ENCODE results near the gene NUP153. TPM values are rescaled to one million over a fixed set of nuclear protein-coding genes. Genes with fewer than 3 reads are reported as not detected.
"Not testable (repeated sequence)": the region's sequence is repeated elsewhere in the genome, so short reads cannot be mapped to it uniquely, and the experiment has no call there.

The NUP153 gene
- total and polyA plus RNA-seq, 5 experiments from 2014 or later: 2.9 to 62.0 (median 3.5) TPM

GRCh38 chr6:17728551-17729222 is 22.0 kb upstream of the NUP153 start:
- no peaks in the 10 kb centered on the region for H3K36me3 Mint-ChIP-seq
- DNase-seq (no peak), ATAC-seq (no peak)
- POLR2A ChIA-PET: no interaction called here
- H3K4me3 Mint-ChIP-seq: no peak overlapping the region
- no peak overlapping the region for H3K27ac Mint-ChIP-seq
- no peaks in the 10 kb centered on the region for H3K4me1 Mint-ChIP-seq
- H3K9me3 Mint-ChIP-seq: no peaks in the 10 kb centered on the region
- H3K27me3 Mint-ChIP-seq: peaks cover 0 to 2% (median 0%) of the 10 kb centered on the region in 5 donors

- ATAC-seq: no peak
Observed at GRCh38 chr6:17725083-17725482, 18.4 kb upstream of the NUP153 start.

GRCh38 chr6:17724341-17724740 is 17.6 kb upstream of the NUP153 start:
- H3K9me3 Mint-ChIP-seq: no peaks in the 10 kb centered on the region
- ATAC-seq: no peak
- POLR2A ChIA-PET: no interaction called here
- H3K4me3 Mint-ChIP-seq: no peak overlapping the region
- H3K36me3 Mint-ChIP-seq: no peaks in the 10 kb centered on the region
- H3K27me3 Mint-ChIP-seq: peaks cover 0 to 10% (median 3%) of the 10 kb centered on the region in 5 donors
- H3K27ac Mint-ChIP-seq: no peak overlapping the region
- DNase-seq: no peak
- H3K4me1 Mint-ChIP-seq: no peaks in the 10 kb centered on the region

More at GRCh38 chr6:17725083-17725482, 18.4 kb upstream of the NUP153 start:
- POLR2A ChIA-PET: interaction anchor here (0.7 kb wide), 1 partner anchor 17 kb away, joined by 3 read pairs; no protein-coding TSS in a partner anchor
- Mint-ChIP-seq H3K27ac (no peak overlapping the region), H3K9me3 (no peaks in the 10 kb centered on the region), H3K36me3 (no peaks in the 10 kb centered on the region), H3K4me1 (no peaks in the 10 kb centered on the region), H3K27me3 (peaks cover 0 to 10% (median 3%) of the 10 kb centered on the region in 5 donors), H3K4me3 (no peak overlapping the region)
- DNase-seq: no peak

GRCh38 chr6:17721671-17722070 is 14.9 kb upstream of the NUP153 start:
- DNase-seq (no peak), ATAC-seq (no peak)
- no peaks in the 10 kb centered on the region for H3K36me3 Mint-ChIP-seq
- H3K27ac Mint-ChIP-seq: peak overlapping the region in 1 of 10 donors; percentile 14
- peaks cover 0 to 10% (median 3%) of the 10 kb centered on the region in 5 donors for H3K27me3 Mint-ChIP-seq
- H3K4me3 Mint-ChIP-seq: no peak overlapping the region
- H3K9me3 Mint-ChIP-seq: no peaks in the 10 kb centered on the region
- POLR2A ChIA-PET: no interaction called here
- H3K4me1 Mint-ChIP-seq: no peaks in the 10 kb centered on the region

DNA sequence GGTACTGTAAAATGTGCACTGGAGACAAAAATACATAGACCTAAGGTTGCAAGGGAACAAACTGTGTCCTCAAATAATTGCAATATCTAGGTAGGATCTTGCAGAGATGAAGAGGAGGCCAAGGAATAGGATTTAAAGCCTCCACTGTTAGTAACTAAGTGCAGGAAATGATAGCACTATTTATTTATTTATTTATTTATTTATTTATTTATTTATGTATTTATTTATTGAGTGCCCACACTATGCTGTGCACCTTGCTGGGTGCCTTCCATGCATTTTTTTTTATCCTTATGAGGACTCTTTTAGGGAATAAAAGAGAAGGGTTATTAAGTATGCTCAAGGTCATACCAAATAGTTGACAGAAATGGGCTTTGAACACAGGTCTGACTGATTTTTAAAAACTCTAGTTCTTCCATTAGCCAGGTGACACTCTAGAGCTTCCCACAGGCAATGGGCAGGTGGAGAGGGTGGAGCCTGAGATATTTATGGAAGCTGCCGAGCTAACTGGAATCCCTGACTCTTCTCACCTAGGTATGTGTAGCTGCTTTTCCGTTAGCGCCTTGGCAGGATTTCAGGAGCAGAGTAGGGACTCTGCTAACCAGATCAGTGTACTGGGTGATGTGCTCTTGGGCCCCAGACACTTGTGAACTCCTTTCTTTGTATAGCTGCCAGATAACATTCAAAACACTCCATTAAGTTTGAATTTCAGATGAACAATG is 12.8 kb upstream of the NUP153 start:
- peaks cover 0 to 10% (median 3%) of the 10 kb centered on the region in 5 donors for H3K27me3 Mint-ChIP-seq
- H3K4me3 Mint-ChIP-seq: no peak overlapping the region
- no peak for DNase-seq
- no peaks in the 10 kb centered on the region for H3K36me3 Mint-ChIP-seq
- H3K27ac Mint-ChIP-seq: no peak overlapping the region
- ATAC-seq: no peak
- H3K9me3 Mint-ChIP-seq: no peaks in the 10 kb centered on the region
- POLR2A ChIA-PET: no interaction called here
- peaks cover 0 to 9% (median under 1%) of the 10 kb centered on the region in 4 donors for H3K4me1 Mint-ChIP-seq

DNA sequence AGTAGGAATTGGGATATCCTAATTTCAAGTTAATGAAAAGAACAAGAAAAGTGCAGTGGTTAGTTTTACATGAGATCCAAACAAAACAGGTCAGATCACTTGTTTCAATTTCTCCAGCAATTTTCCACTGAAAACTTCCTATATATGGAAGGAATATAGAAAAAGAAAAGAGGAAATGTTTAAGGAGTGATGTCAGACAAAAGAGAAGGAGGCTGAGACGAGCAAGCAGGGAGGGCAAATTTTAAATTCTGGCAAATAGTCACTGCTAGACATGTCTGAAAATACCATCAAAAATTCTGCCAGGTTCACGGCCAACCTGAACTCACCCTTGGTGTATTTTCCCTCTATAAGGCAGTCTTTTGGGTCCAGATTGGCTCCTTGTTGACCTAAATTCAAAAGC is 9.5 kb upstream of the NUP153 start:
- Mint-ChIP-seq H3K27ac (peak overlapping the region in 1 of 10 donors; percentile 25), H3K36me3 (no peaks in the 10 kb centered on the region), H3K9me3 (no peaks in the 10 kb centered on the region), H3K4me3 (no peak overlapping the region), H3K4me1 (peaks cover 0 to 14% (median under 1%) of the 10 kb centered on the region in 4 donors), H3K27me3 (peaks cover 0 to 2% (median 0%) of the 10 kb centered on the region in 5 donors)
- no peak for DNase-seq
- POLR2A ChIA-PET: no interaction called here
- ATAC-seq: no peak

DNA sequence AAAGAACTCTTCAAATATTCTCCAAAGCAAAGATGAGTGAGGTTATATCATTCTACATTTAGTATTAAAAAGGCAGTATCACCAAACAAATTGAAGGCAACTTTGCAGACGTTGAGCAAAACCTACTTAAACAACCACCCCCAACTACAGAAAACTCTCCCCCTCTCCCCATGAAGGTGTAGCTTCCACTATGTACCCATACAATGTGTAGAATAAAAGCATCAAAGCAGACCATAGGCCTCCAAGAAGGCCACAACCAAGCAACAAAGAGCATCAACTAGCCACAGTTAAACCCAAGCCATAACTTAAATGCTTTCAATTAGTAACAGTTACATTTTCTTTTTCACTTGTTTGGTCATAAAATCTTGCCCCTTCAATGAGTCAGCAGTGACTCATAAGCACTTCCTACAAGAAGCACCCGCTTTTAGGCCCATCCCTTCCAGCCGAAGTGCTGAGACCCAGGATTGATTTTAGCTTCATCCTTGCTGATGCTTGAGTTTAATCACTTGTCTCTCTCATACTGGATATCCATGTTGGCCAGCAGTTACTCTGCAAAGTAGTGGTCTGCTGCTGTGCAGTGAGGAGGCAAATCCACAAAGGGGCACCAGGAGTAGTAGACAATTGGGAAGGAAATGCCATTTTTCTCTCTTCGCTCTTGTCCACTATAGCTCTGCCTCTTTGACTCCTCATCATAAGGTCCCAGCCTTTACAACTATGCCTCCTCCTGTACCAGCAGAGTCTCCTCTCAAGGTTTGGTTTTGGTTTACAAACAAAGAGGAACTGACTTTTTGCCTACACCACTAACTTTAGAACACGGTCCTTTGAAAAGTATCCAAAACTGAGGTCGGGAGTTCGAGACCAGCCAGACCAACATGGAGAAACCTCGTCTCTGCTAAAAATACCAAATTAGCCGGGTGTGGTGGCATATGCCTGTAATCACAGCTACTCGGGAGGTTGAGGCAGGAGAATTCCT is 8.4 kb upstream of the NUP153 start:
- no peaks in the 10 kb centered on the region for H3K9me3 Mint-ChIP-seq
- peaks cover 0 to 14% (median under 1%) of the 10 kb centered on the region in 4 donors for H3K4me1 Mint-ChIP-seq
- POLR2A ChIA-PET: interaction anchor here (0.6 kb wide), 1 partner anchor 29 kb away, joined by 4 read pairs; no protein-coding TSS in a partner anchor
- H3K4me3 Mint-ChIP-seq: peak overlapping the region in 1 of 10 donors; percentile 60
- DNase-seq: no peak
- H3K36me3 Mint-ChIP-seq: no peaks in the 10 kb centered on the region
- H3K27me3 Mint-ChIP-seq: peaks cover 0 to 2% (median 0%) of the 10 kb centered on the region in 5 donors
- peak overlapping the region in 3 of 10 donors; percentile 39 to 70 (median 63) for H3K27ac Mint-ChIP-seq
- no peak for ATAC-seq

DNA sequence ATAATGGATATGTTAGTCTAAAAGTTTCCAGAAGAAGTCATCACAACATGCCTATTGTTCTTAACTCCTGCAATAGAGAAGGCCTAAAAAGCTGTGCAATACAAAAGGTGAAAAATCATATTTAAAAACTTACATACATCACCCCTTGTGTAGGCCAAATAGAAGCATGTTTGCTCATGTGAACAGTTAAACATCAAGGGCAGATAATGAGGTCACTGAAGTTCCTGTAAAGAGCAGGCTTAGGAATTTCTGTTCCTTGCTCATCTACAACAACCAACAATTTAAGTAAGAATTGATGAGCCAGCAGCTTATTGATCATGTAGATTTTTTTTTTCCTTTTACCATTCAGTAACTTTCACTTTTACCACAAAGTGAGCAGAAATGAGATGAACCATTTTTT is 7.5 kb upstream of the NUP153 start:
- H3K36me3 Mint-ChIP-seq: no peaks in the 10 kb centered on the region
- DNase-seq: no peak
- no peak overlapping the region for H3K27ac Mint-ChIP-seq
- H3K9me3 Mint-ChIP-seq: no peaks in the 10 kb centered on the region
- ATAC-seq: no peak
- peaks cover 0 to 14% (median under 1%) of the 10 kb centered on the region in 4 donors for H3K4me1 Mint-ChIP-seq
- no peak overlapping the region for H3K4me3 Mint-ChIP-seq
- no peaks in the 10 kb centered on the region for H3K27me3 Mint-ChIP-seq
- POLR2A ChIA-PET: interaction anchor here (0.6 kb wide), 1 partner anchor 28 kb away, joined by 4 read pairs; no protein-coding TSS in a partner anchor

GRCh38 chr6:17712576-17712975 is 5.9 kb upstream of the NUP153 start:
- no peaks in the 10 kb centered on the region for H3K9me3 Mint-ChIP-seq

GRCh38 chr6:17710331-17710730 is 3.6 kb upstream of the NUP153 start:
- Mint-ChIP-seq H3K9me3 (no peaks in the 10 kb centered on the region), H3K27ac (no peak overlapping the region), H3K4me1 (peaks cover 4 to 27% (median 14%) of the 10 kb centered on the region in 4 donors), H3K4me3 (no peak overlapping the region), H3K27me3 (no peaks in the 10 kb centered on the region), H3K36me3 (no peaks in the 10 kb centered on the region)
- no peak for DNase-seq
- POLR2A ChIA-PET: interaction anchor here (0.6 kb wide), 1 partner anchor 74 kb away, joined by 4 read pairs; no protein-coding TSS in a partner anchor
- no peak for ATAC-seq

More at GRCh38 chr6:17712576-17712975, 5.9 kb upstream of the NUP153 start:
- ATAC-seq (no peak), DNase-seq (no peak)
- POLR2A ChIA-PET: no interaction called here
- Mint-ChIP-seq H3K4me1 (peaks cover 0 to 15% (median 1%) of the 10 kb centered on the region in 4 donors), H3K27me3 (no peaks in the 10 kb centered on the region), H3K36me3 (no peaks in the 10 kb centered on the region), H3K4me3 (no peak overlapping the region), H3K27ac (no peak overlapping the region)

DNA sequence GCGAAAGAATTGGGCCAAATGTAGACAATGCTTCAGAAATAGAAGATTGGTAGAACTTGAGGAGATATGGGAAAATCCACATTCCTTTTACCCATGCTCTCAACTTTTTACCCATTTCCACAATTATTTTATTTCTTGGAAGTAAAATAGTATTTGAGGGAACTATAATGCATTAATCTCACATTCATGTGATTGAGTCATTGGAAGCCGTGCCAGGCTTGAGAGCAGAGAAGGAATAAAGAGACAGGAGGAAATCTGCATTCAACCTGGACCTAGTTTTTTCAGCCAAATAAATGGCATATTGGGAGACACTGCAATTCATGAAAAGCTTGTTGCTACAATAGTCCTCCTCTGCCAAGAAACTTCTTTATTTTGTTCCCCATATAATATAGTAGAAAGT is 2.8 kb upstream of the NUP153 start:
- no peaks in the 10 kb centered on the region for H3K36me3 Mint-ChIP-seq
- H3K27me3 Mint-ChIP-seq: no peaks in the 10 kb centered on the region
- POLR2A ChIA-PET: no interaction called here
- ATAC-seq: no peak
- H3K4me3 Mint-ChIP-seq: no peak overlapping the region
- no peak overlapping the region for H3K27ac Mint-ChIP-seq
- H3K9me3 Mint-ChIP-seq: no peaks in the 10 kb centered on the region
- DNase-seq: no peak
- H3K4me1 Mint-ChIP-seq: peaks cover 4 to 29% (median 17%) of the 10 kb centered on the region in 4 donors

GRCh38 chr6:17708035-17708434 is 1.3 kb upstream of the NUP153 start:
- H3K9me3 Mint-ChIP-seq: not testable (repeated sequence)

More at GRCh38 chr6:17708035-17708434, 1.3 kb upstream of the NUP153 start:
- peak overlapping the region in 3 of 10 donors; percentile 8 to 54 (median 10) for H3K4me3 Mint-ChIP-seq
- H3K27ac Mint-ChIP-seq: peak overlapping the region in 1 of 10 donors; percentile 40
- not testable (repeated sequence) for H3K36me3 Mint-ChIP-seq, ATAC-seq, H3K27me3 Mint-ChIP-seq, DNase-seq
- POLR2A ChIA-PET: interaction anchor here (0.5 to 0.7 kb wide), 2 partner anchors 17 to 510 kb away, joined by 3 to 5 read pairs; no protein-coding TSS in a partner anchor
- H3K4me1 Mint-ChIP-seq: peaks cover 8 to 39% (median 26%) of the 10 kb centered on the region in 4 donors

Data from naive thymus-derived CD8-positive, alpha-beta T cell (primary cell).